Activated T-cell treated with anti-CD3 and anti-CD28 coated beads, Interleukin-2, amount 50 U/mL, for 48 hours (primary cell): Measurements from ENCODE around the gene ALKBH1.
"Not testable (repeated sequence)": the region's sequence is repeated elsewhere in the genome, so short reads cannot be mapped to it uniquely, and the experiment has no call there.

Source experiments
- DNase-seq, 2 experiments: peaks; one replicate each; pipeline ENCODE4 v3.0.0-alpha.2; 2020

ALKBH1 gene

DNA sequence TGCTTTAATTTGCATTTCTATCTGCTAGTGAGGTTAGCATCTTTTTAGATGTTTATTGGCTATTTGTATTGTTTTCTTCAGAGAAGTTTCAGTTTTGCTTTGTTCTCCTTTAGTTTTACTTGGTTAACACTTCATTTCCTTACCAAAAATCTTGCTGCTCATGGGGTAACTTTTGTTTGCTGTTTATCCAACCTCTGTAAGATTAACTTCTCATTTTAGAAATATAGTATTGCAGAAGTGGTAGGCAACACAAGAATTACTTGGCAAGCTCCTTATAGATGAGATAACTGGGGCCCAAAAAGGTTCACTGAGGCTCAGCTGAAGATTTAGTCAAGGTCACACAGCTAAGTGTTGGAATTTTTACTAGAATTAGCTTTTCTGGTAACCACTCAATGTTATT is 40.5 kb downstream of the ALKBH1 start:
- no peak for DNase-seq

DNA sequence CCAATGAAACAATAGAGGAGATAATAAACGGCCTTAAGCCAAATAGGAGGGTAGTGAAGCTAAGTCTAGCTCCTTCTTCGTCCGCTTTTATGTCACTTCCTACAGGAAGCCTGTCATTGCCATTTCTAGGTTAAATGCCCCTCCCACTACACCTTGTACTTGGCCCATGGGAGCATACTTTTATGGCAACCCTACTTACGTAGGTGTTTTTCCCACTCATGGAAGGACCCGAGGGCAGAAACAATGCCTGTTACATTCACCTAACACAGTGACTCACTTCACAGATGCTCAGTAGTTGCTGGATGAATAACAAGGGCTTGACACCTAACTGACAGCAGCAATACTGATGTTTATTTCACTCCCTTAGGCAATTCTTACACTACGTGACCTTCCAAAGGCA is 44.5 kb downstream of the ALKBH1 start:
- DNase-seq = no peak

DNA sequence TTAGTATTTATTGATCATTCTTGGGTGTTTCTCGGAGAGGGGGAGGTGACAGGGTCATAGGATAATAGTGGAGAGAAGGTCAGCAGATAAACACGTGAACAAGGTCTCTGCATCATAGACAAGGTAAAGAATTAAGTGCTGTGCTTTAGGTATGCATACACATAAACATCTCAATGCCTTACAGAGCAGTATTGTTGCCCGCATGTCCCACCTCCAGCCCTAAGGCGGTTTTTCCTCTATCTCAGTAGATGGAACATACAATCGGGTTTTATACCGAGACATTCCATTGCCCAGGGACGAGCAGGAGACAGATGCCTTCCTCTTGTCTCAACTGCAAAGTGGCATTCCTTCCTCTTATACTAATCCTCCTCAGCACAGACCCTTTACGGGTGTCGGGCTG is 46.3 kb downstream of the ALKBH1 start:
- not testable (repeated sequence) for DNase-seq

DNA sequence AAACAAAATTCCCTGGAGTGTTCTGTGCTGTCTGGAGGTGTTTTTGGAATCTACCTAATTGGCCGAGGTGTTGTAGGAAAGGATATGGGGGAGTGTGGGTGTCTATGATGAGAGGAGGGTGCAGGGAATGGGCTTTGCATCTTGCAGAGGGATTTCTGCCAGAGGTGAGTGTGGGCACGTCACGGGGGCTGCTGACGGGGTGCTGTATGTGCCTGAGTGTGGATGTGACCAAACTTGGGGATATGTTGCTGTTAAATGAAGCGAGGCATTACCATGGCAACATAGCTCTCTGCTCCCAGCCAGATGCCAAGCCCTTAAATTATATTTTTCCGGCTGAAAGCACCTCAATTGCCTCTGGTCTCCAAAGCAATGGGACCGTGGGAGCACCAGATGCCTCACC is 47.1 kb downstream of the ALKBH1 start:
- DNase-seq = no peak

DNA sequence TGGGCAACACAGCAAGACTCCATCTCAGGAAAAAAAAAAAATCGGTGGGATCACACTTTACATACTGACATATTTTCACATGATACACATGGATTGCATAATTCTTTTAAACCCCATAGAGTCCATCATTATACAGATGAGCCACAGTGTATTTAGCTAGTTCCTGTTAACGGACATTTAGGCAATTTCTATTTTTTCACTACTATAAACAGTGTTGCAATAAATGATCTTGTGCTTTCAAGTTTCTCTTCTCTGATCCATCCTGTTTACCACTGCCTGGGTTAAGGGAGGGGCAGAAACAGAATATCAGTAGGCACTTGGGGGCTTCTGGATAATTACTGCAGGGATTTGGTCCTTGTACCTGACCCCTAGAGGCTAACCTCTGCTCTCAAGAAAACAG is 48.0 kb downstream of the ALKBH1 start:
- DNase-seq = no peak

DNA sequence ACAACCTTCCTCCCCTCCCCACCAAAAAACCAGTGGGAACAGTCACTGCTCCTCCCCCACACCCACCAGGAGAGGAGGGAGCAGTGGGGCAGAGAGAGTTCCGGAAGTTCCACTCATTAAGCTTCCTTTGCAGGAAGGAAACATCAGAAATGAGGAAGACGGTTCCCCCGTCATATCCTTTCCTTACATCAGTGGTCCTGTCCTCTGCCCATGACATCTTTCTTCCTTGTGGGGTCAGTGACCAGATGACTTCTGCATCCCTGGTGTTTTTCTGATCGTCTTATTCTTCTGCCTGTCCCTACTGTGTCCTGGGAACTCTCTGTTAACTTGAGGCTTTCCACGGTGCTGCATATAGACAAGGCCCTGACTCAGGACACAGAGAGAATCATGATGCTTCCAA is 50.5 kb downstream of the ALKBH1 start:
- no peak for DNase-seq

DNA sequence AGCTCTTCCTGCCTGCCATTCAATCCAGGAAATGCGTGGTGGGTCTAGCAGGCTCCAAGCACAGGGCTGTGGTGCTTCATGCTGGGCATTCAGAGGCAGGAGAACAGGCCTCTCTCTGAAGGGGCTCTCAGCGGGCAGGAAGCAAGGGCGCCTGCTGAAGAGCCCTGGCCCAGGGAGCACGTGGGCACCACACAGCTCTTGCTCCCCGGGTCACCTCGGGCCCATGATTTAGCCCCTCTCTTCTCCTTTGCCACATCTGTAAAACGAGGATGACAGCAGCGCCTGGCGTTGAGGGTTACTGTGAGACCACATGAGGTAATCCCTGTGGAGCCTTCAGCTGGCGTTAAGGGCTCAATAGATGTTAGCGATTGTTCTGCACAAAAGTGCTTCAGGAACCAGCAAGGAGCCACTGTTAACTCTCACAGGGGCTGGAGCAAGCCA is 53.8 kb downstream of the ALKBH1 start:
- no peak for DNase-seq

DNA sequence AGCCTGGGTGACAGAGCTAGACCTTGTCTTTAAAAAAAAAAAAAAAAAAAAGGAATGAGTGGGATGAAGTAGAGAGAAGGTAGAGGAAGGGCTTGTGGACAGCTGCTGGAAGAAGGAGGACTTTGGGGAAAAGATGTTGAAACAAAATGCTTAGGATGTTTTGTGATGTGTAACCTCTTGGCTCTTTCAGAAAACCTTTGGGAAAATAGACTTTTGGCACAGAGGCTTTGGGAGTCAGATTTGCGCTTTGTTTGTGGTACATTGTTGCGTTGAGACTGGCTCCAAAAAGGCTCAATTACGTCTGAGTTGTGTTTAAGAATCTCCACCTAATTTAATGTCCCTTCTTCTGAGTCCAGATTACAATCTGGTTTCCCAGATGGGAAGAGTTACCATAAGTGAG is 58.5 kb downstream of the ALKBH1 start:
- no peak for DNase-seq

DNA sequence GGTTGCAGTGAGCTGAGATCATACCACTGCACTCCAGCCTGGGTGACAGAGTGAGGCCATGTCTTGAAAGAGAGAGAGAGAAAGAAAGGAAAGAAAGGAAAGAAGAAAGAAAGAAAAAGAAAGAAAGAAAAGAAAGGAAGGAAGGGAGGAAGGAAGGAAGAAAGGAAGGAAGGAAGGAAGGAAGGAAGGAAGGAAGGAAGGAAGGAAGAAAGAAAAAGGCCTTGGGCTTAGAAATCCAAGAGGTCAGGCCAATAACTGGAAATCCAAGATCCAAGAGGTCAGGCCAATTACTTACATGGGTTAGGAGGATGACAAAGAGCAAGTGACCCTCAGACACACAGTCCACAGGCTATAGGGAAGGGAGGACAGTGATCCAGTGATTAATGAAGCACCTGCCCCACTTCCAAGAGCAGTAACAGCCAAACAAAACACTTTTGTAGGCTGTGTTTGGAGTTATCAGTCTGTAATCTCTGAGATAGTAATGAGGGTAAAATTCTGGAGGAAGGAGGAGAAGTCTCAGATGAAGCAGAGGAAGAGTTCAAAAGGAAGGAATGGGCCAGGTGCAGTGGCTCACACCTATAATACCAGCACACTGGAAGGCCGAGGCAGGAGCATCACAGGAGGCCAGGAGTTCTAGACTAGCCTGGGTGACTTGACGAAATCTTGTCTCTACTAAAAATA is 59.2 kb downstream of the ALKBH1 start:
- DNase-seq = no peak

DNA sequence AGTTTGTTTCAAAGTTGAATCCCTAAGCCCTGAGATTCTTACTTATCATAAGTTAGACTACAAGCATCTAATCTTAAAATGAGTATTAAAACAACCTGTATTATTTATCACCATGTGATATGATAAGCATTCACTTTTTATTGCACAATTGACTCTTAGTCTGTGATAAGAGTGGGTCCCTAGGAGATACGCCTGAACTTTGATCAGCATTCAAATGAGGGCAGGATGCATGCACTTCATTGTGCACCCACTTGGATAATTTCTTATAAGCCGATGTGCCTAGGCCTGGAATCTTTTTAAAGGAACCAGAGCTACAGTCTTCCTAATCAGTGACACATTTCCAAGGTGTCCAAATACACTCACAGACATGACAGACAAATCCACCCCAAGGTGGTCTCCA is 60.0 kb downstream of the ALKBH1 start:
- DNase-seq = no peak

DNA sequence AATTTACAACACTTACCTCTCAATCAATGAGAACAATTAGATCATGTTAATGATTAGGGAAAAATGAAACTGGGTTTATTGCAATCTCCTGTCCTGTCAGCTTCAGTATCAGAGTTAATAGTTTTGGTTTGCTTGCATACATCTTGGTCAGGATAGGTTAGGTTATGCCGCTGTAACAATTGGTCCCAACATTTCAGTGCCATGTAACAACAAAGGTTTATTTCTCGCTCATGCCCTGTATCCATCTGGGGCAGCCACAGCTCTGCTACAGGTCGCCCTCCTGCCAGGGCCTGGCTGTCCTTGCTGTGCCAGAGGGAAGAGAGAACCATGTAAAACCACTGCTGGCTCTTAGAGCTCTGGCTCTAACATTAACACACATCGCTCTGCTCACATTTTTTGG is 60.9 kb downstream of the ALKBH1 start:
- DNase-seq = no peak

DNA sequence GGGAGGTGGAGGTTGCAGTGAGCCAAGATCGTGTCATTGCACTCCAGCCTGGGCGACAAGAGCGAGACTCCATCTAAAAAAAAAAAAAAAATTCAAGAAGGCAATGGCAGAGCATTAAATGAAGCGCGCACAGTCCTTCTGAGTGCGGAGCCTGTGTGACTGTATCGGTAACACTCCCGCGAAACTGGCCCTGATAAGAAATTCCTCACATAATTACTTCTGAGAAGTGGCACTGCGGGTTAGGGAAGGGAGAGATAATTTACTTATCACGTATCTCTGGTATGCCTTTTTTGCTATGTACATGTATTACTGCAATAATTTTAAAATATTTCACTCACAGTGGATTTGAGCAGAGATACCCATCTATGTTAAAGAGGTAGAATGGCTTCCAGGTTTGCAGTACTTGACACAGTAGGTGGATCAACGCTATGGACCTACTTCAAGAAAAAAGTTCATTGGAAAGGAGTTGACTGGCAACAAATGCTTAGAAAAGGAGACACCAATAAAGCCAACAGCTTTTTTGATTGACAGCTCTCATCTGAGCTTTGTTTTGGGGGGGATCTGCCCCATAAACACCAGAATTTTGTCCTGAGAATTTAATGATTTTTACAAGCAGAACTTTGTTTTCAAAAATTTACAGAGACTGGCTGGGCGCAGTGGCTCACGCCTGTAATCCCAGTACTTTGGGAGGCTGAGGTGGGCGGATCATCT is 62.1 kb downstream of the ALKBH1 start:
- DNase-seq = no peak

DNA sequence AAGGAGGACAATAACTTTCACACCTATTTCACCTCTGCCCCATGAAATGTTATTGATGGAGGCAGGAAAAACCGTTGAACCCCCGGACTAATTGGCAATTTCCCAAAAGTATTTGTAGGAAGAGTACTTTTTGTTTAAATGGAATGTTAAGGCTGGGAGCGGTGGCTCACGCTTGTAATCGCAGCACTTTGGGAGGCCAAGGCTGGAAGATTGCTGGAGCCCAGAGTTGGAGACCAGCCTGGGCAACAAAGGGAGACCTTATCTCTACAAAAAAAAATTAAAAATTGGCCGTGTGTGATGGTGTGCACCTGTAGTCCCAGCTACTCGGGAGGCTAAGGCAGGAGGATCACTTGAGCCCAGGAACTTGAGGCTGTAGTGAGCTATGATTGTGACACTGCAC is 65.4 kb downstream of the ALKBH1 start:
- DNase-seq = no peak

DNA sequence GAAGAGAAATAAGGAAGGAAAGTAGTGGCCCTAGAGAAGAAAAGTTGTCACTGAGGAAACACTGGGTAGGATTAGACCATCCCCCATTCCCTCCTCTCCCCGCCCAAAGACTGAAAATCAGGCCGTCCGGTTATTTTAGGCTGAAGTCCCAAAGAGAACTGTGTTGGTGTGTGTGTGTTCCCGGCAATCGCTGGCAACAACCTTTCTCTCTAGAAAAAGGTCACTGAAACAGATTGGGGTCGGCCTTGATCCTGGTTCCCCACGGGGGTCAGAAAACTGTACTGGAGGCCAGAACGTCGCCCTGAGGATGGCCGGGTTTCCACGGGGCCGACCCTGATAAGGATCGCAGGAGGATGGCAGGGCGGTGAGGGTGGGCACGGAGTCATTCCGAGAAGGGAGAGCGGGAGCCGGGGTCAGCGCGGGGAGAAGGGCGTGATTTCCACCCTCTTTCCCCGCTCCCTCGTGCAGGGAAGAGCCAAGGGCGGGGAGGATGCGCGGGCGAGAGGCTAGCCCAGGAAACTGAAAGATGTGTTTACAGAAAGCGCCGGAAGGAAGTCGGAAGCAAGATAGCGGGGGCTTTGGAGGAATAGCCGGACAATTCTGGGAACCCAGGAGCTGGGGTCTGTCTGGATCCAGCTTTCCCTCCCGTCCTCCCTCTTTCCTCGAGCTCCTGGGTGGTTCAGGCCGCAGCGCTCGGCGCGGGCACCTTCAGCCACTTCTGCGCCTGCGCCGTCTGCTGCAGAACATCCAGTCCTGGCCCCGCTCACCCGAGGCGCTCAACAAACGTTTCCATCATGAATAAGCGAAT is 66.1 kb downstream of the ALKBH1 start:
- peak; percentile 80 to 82 for DNase-seq

DNA sequence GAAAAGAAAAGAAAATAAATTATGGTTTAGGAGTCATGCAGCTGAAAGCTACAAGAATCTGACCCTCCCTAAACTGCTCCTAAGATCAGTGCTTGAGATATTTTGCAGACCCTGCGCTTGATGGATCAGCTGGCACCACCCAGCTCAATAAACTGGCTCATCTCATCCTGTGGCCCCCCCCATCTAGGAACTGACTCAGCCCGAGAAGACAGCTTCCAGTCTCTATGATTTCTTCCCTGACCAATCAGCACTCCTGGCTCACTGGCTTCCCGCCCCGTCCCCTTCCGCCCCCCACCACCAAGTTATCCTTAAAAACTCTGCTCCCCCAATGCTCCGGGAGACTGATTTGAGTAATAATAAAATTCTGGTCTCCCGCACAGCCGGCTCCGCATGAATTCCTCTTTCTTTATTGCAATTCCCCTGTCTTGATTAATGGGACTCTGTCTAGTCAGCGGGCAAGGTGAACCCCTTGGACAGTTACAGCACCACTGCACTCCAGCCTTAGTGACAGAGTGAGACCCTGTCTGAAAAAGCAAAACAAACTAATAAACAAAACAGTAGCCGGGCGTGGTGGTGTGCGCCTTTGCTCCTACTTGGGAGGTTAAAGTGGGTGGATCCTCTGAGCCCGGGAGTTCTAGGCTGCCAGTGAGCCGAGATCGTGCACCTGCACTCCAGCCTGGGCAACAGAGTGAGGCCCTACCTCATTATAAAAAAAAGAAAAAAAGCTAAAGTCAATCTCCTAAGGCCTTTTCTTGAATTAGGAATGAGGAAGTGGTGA is 66.9 kb downstream of the ALKBH1 start:
- no peak for DNase-seq

DNA sequence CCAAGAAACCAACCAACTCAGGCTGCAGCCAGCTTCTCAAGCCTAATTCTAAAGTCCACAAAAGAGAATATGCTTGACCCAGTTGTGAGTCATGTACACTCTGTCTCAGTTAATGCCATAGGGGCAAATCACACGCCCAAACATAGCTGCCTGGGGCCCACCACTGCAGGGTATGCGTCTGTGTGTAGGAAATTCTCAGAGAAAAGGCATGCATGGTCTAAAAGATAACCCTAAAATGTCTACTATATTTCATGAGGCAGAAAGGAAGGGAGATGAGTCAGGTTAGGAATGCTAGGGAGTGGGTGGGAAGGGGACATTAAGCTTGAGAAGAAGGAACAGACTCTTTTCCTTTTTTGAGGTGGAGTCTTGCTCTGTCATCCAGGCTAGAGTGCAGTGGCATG is 69.1 kb downstream of the ALKBH1 start:
- no peak for DNase-seq

DNA sequence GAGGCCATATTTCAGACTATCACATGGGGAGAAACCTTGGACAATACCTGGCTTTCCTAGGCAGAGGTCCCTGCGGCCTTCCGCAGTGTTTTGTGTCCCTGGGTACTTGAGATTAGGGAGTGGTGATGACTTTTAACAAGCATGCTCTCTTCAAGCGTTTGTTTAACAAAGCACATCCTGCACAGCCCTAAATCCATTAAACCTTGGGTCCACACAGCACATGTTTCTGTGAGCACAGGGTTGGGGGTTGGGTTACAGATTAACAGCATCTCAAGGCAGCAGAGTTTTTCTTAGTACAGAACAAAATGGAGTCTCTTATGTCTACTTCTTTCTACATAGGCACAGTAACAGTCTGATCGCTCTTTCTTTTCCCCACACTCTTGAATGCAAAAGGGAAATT is 72.0 kb downstream of the ALKBH1 start:
- not testable (repeated sequence) for DNase-seq

DNA sequence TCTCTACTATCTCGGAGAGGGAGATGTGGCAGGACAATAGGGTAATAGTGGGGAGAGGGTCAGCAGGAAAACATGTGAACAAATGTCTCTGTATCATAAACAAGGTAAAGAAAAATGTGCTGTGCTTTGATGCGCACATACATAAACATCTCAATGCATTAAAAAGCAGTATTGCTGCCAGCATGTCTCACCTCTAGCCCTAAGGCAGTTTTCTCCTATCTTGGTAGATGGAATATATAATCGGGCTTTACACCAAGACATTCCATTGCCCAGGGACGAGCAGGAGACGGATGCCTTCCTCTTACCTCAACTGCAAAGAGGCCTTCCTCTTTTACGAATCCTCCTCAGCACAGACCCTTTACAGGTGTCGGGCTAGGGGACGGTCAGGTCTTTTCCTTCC is 72.4 kb downstream of the ALKBH1 start:
- not testable (repeated sequence) for DNase-seq

DNA sequence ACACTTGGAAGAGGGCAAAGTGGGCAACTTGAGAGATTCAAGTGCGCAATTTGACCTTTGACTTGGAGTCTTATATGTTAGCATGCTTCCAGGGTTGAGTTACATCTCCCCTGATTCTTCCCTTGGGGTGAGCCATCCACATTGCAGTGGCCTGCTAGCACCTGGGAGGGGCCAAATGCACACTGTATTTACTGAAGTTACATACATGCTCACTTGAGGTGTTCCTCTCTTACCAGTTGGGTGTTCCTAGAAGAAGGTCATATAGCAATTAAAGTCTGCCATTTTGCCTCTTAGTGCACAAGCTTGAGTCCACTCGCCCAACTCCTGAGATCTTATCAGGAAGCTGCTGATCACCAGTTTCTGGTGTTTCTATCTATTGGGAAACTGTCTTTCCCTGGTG is 77.7 kb downstream of the ALKBH1 start:
- DNase-seq = no peak

DNA sequence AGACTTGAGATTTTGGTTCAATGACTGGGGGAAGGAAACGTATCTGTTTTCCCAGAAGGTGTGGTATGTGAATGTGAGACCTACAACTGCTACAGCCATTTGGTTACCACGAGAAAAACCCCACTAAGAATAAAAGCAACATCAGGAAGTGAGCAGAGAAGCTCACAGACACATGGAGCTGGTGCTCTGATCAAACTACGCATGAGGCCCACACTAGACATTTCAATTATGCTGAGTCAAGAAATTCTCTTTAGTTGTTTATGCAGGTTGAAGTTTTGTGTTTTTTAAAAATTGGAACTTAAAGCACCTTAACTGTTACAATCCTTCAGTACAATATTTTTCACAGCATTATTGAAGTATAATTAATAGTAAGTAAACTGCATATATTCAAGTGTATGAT is 82.5 kb downstream of the ALKBH1 start:
- no peak for DNase-seq

DNA sequence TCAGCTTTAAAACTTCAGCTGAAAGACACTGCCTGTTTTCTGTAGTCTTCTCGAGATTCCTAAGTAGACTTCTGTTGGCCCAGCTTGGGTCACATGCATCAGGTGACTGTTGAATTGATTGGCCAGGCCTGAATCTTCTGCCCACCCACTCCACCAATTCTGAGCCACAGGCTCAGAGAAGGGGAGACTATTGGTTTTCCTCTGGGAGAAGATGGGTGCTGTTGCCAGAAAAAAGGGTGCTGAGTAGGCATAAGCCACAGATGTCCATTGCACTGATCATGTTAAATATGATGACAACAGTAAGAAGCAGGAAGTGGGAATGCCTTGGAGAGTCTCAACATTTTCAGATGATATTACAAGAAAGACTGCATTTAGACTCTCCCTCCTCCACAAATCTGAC is 84.6 kb downstream of the ALKBH1 start:
- DNase-seq = no peak
